Natural killer cell (primary cell): ENCODE results near the gene DMRT2. TPM values are rescaled to one million over a fixed set of nuclear protein-coding genes. Genes with fewer than 3 reads are reported as not detected.

ENCODE experiments used
- ATAC-seq, 3 donors: fragments of 150-1000 bp in 2 of 3; fragments of 200-7000 bp in 1 of 3; cut with Tn5 transposase; 1 replicate in 1 of 3; 2 replicates in 2 of 3; pipeline ENCODE4 v1.10.0; 2021; ENCODE audit warnings: mild to moderate bottlenecking in 2 of 3, moderate library complexity in 2 of 3
- DNase-seq, 2 donors: peaks; one replicate each; pipeline versions ENCODE4 v3.0.0 to v3.0.0-alpha.2; 2013 to 2021; ENCODE audit warnings: mixed read lengths in 1 of 2
- H3K27ac ChIP-seq: one replicate; pipeline ENCODE4 v1.5.1; 2013; ENCODE audit warnings: mild to moderate bottlenecking, low read length
- H3K27me3 ChIP-seq: one replicate; pipeline ENCODE4 v1.6.1; 2013; ENCODE audit warnings: low read length; ENCODE audit not compliant: control insufficient read depth, insufficient read depth
- H3K36me3 ChIP-seq: one replicate; pipeline ENCODE4 v1.6.1; 2013; ENCODE audit warnings: low read length; ENCODE audit not compliant: control insufficient read depth, insufficient read depth
- H3K4me1 ChIP-seq: one replicate; pipeline ENCODE4 v1.6.1; 2013; ENCODE audit warnings: low read length; ENCODE audit not compliant: control insufficient read depth, insufficient read depth
- H3K4me3 ChIP-seq: one replicate; pipeline ENCODE4 v1.5.1; 2013; ENCODE audit warnings: low read length
- H3K9me3 ChIP-seq: one replicate; pipeline ENCODE4 v1.6.1; 2013; ENCODE audit warnings: low read length; ENCODE audit not compliant: control insufficient read depth, insufficient read depth
- H3K27ac Mint-ChIP-seq, 2 donors: one replicate each; pipeline ENCODE4 v1.8.0; 2022; ENCODE audit warnings: mild to moderate bottlenecking in 2 of 2, mixed read lengths in 2 of 2, moderate library complexity in 1 of 2
- H3K27me3 Mint-ChIP-seq, 2 donors: one replicate each; pipeline ENCODE4 v1.8.0; 2022; ENCODE audit warnings: low read depth in 2 of 2, mixed read lengths in 2 of 2
- H3K36me3 Mint-ChIP-seq: one replicate; pipeline ENCODE4 v1.8.0; 2022; ENCODE audit warnings: mixed read lengths
- H3K4me1 Mint-ChIP-seq, 2 donors: one replicate each; pipeline ENCODE4 v1.8.0; 2022; ENCODE audit warnings: mixed read lengths in 2 of 2
- H3K4me3 Mint-ChIP-seq: one replicate; pipeline ENCODE4 v1.8.0; 2022; ENCODE audit warnings: mild to moderate bottlenecking, moderate library complexity, mixed read lengths
- H3K9me3 Mint-ChIP-seq, 2 donors: one replicate each; pipeline ENCODE4 v1.8.0; 2022; ENCODE audit warnings: mixed read lengths in 2 of 2
- CTCF ChIP-seq: fragments of 200-600 bp; IDR thresholded peaks from one replicate; pipeline ENCODE4 v1.8.0; 2022; ENCODE audit warnings: antibody characterized with exemption
- WGBS: methylation state at CpG from one replicate; pipeline ENCODE4 v1.1.7; 2013; ENCODE audit warnings: missing lambda C conversion rate; ENCODE audit not compliant: insufficient coverage; 5-methylcytosine and 5-hydroxymethylcytosine counted together
- intact Hi-C: fragments of 100-400 bp; cut with micrococcal nuclease; formaldehyde crosslinking; loops from one replicate; pipeline ENCODE4 v1.14.2; 2022
- total RNA-seq, 4 donors: library from RNA; stranded (reverse); fragments of 120-200 nt in 1 of 4; gene quantifications; one replicate each; pipeline versions ENCODE4 v1.2.3 to v1.2.4, GENCODE V29; 2013 to 2022

The DMRT2 gene
- total RNA-seq, 3 donors from 2014 or later (not counting 1 experiment from before 2014, with no cell fraction given): not detected

- peaks cover 60% of the 10 kb centered on the region for H3K4me1 ChIP-seq
- peaks cover 72 to 73% of the 10 kb centered on the region in 2 donors for H3K27me3 Mint-ChIP-seq
- DNase-seq (no peak), ATAC-seq (no peak)
- WGBS: 9% methylated on average over 15 of the region's 15 CpGs
- intact Hi-C loops: no loop called here
- H3K4me3 ChIP-seq: no peak overlapping the region
- H3K27ac ChIP-seq: no peak overlapping the region
- peaks cover 47 to 52% of the 10 kb centered on the region in 2 donors for H3K4me1 Mint-ChIP-seq
- TF ChIP-seq CTCF: no peak
- peaks cover 83% of the 10 kb centered on the region for H3K27me3 ChIP-seq
- peak overlapping the region; percentile 91 for H3K4me3 Mint-ChIP-seq
- H3K27ac Mint-ChIP-seq: no peak overlapping the region
- H3K36me3 ChIP-seq: no peaks in the 10 kb centered on the region
- no peaks in the 10 kb centered on the region for H3K9me3 Mint-ChIP-seq
- H3K36me3 Mint-ChIP-seq: peaks cover 10% of the 10 kb centered on the region
- H3K9me3 ChIP-seq: no peaks in the 10 kb centered on the region
Measured at GRCh38 chr9:1048811-1049210, 1.3 kb upstream of the DMRT2 start.

GRCh38 chr9:1049641-1050040 lies 516 bp upstream of the DMRT2 start:
- Mint-ChIP-seq H3K4me1 (peaks cover 47 to 52% of the 10 kb centered on the region in 2 donors), H3K9me3 (no peaks in the 10 kb centered on the region), H3K4me3 (peak overlapping the region; percentile 91), H3K27me3 (peaks cover 69 to 73% of the 10 kb centered on the region in 2 donors), H3K36me3 (peaks cover 10% of the 10 kb centered on the region), H3K27ac (peak overlapping the region in 1 of 2 donors; percentile 8)
- 13% methylated on average over 12 of the region's 12 CpGs for WGBS
- ATAC-seq (no peak), DNase-seq (no peak)
- Histone ChIP-seq H3K4me1 (peaks cover 60% of the 10 kb centered on the region), H3K36me3 (no peaks in the 10 kb centered on the region), H3K27me3 (peaks cover 80% of the 10 kb centered on the region), H3K27ac (no peak overlapping the region), H3K4me3 (no peak overlapping the region), H3K9me3 (no peaks in the 10 kb centered on the region)
- TF ChIP-seq CTCF: no peak
- intact Hi-C loops: no loop called here

GRCh38 chr9:1051210-1051583 lies 1.0 kb downstream of the DMRT2 start:
- Mint-ChIP-seq H3K36me3 (peaks cover 10% of the 10 kb centered on the region), H3K9me3 (no peaks in the 10 kb centered on the region), H3K4me3 (peak overlapping the region; percentile 91), H3K4me1 (peaks cover 42 to 44% of the 10 kb centered on the region in 2 donors), H3K27me3 (peaks cover 73% of the 10 kb centered on the region in 2 donors), H3K27ac (no peak overlapping the region)
- Histone ChIP-seq H3K4me1 (peaks cover 50% of the 10 kb centered on the region), H3K36me3 (no peaks in the 10 kb centered on the region), H3K9me3 (no peaks in the 10 kb centered on the region), H3K27me3 (peaks cover 75% of the 10 kb centered on the region), H3K4me3 (no peak overlapping the region), H3K27ac (no peak overlapping the region)
- no peak for DNase-seq
- ATAC-seq: no peak
- 17% methylated on average over 13 of the region's 13 CpGs for WGBS
- intact Hi-C loops: no loop called here
- TF ChIP-seq CTCF: no peak

- Histone ChIP-seq H3K27ac (no peak overlapping the region), H3K27me3 (peaks cover 71% of the 10 kb centered on the region), H3K36me3 (no peaks in the 10 kb centered on the region), H3K9me3 (no peaks in the 10 kb centered on the region), H3K4me1 (peaks cover 45% of the 10 kb centered on the region), H3K4me3 (no peak overlapping the region)
- H3K4me3 Mint-ChIP-seq: no peak overlapping the region
- intact Hi-C loops: no loop called here
- peaks cover 71 to 78% of the 10 kb centered on the region in 2 donors for H3K27me3 Mint-ChIP-seq
- H3K4me1 Mint-ChIP-seq: peaks cover 42 to 43% of the 10 kb centered on the region in 2 donors
- no peak overlapping the region for H3K27ac Mint-ChIP-seq
- no peaks in the 10 kb centered on the region for H3K9me3 Mint-ChIP-seq
- peak in 1 of 3 donors; percentile 31 for ATAC-seq
- TF ChIP-seq CTCF: no peak
- H3K36me3 Mint-ChIP-seq: peaks cover 10% of the 10 kb centered on the region
- WGBS: 2% methylated on average over 90 of the region's 90 CpGs
- peak in 1 of 2 donors; percentile 28 for DNase-seq
Measured at GRCh38 chr9:1051584-1052275, 1.6 kb downstream of the DMRT2 start.
